NCI-H2081 (cell line): ENCODE measurements around the gene PCARE.
"Not testable (repeated sequence)": the region's sequence is repeated elsewhere in the genome, so short reads cannot be mapped to it uniquely, and the experiment has no call there.

ENCODE experiments used
- DNase-seq, 2 experiments: peaks; one replicate each; lab custom pipeline; 2025; lab: John Stamatoyannopoulos, UW

PCARE gene

DNA sequence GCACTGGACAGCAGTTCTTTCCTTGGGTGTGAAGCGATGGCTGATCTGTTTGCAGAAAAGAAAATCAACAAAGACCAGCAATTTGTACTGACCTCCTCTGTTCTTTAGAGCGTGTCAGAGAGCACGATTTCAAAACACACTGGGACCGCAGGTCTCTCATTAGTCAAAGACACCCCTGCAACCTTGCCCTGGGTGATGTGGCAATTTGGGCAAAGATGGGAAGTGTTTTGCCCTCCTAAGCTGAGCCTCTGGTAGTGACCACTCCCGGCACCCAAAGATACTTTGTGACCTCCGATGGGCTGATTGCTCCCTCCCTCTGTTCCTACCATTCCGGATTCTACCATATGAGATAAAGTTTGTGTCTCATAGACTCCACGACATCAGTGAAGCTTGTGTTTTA, 22.6 kb upstream of the PCARE start:
- DNase-seq = no peak

DNA sequence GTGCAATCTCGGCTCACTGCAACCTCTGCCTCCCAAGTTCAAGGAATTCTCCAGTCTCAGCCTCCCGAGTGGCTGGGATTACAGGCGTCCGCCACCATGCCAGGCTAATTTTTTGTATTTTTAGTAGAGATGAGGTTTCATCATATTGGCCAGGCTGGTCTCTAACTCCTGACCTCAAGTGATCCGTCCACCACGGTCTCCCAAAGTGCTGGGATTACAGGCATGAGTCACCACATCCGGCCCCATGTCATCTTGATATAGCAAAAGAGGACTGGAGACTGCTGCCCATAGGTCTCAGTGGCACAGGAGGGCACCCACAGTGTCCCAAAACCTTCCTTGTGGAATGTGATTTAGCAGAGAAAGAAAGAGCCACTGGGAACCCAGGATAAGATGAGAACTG, 16.0 kb upstream of the PCARE start:
- DNase-seq = not testable (repeated sequence)

DNA sequence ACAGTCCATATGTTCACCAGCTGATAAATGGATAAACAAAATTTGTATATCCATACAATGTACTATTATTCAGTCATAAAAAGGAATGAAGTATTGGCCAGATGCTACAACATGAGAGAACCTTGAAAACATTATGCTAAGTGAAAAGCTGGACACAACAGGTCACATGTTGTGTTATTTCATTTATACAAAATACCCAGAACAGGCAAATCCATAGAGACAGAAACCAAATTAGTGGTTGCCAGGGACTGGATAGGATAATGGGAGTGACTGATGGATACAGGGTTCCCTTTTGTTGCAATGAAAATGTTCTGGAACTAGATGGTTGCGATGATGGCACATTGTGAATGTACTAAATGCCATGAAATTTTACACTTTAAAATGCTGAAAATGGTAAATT, 10.2 kb upstream of the PCARE start:
- no peak for DNase-seq

DNA sequence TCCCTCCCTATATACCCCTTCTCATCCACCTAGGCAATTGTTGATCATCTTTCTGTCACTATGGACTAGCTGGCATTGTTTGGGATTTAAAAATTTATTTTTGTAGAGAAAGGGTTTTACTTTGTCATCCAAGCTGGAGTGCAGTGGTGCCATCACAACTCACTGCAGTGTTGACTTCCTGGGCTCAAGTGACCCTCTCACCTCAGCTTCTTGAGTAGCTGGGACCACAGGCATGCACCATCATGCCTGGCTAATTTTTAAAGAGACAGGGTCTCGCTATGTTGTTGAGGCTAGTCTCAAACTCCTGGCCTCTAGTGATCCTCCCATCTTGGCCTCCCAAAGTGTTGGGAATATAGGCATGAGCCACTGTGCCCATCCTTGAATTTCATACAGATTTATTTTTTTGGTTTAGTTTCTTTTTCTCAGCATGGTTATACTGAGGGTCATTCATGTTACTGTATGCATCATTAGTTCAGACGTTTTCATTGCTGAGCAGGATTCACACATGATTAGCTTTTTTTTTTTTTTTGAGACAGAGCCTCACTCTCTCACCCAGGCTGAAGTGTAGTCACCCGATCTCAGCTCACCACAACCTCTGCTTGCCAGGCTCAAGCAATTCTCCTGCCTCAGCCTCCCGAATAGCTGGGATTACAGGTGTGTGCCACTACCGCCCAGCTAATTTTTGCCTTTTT, 8.6 kb upstream of the PCARE start:
- no peak for DNase-seq

DNA sequence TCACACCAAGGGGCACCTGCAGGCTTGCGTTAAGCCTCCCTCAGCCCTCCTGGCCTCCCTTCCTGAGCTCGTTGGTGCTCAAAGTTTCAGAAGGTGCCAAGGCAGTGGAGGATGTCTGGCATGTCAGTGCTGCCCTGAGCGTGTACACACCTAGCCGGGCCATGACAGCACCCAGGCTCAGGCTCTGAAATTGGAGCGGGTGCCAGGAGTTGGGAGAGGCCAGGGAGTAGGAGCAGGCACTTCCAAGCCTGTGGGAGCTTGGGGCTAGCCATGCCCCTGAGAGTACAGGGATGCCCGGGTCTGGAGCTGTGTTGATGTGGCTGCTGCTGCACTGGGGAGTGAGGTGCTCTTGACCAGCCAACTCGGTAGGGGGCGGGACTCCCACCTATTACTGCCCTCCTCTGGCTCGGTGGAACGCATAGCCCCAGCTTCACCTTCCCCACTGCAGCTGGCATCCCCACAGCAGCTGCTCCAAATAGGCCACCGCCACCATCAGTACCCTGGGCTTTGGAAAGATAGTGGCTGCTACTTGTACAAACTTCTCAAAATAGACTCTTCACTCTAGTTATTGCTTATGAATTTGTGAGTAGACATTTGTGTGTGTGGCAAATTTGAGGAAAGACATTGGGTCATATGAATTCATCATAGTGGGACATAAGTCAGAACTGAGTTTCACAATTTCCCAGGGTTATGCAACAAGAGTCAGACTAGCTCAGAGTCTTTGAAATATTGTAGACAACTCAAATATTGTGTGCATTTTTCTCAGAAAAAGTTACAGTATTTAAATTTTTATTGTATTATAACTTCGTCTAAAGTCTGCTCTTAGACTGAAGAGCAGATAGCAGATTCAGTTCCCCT, 6.8 kb upstream of the PCARE start:
- no peak for DNase-seq

DNA sequence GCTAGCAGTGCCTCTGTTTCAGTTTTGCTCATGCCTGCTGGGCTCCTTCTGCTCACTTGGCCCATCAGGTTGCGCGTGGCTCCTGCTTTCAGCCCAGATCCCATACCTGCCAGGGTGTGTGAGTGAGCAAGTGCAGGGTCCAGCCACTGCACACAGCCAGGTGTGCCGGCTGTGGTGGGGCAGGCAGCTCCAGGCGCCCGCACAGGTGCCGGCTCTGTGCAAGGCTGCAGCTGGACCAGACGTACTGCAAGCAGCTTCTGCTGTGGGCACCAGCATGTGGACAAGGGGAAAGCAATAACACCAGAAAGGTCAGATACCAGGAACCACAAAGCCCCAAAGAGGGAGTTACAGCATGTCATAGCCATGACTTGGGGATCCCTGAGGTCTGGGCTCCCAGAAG, 5.6 kb upstream of the PCARE start:
- no peak for DNase-seq

DNA sequence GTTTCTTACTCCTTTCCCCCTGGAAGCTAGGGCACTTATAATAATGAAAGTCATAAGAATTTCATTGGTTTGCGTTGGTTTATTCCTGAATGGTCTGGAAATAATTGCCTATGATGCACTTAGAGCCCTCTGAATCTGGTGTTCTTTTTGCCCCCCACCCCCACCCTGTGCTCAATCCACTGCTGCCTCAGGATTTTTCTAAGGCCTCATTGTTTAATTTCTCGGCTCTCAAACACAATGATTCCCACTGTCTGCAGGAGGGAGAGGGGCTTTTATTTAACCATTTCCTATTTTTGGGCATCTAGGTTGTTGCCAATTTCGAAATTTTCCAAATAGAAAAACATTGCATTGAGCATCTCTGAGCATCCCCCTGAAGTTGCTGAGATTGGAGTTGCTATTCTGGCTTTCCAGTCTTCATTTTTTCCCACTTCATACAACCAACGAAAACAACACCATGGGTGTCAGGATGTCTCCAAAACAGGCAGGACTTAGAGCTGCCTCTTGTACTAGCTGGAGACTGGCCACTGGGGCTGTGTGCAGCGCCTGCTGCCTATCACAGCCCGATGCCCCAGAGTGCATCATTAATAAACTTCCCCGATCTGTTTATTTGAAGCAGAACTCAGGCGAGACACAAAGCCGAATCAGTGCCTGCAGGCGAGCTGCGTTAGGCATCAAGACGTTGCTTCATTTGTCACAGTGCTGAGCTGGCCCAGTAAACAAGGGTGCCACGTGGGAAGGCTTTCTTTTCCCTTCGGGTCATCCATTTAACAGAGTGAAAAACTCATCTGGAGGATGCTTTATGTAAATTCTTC, 1.8 kb upstream of the PCARE start:
- no peak for DNase-seq

DNA sequence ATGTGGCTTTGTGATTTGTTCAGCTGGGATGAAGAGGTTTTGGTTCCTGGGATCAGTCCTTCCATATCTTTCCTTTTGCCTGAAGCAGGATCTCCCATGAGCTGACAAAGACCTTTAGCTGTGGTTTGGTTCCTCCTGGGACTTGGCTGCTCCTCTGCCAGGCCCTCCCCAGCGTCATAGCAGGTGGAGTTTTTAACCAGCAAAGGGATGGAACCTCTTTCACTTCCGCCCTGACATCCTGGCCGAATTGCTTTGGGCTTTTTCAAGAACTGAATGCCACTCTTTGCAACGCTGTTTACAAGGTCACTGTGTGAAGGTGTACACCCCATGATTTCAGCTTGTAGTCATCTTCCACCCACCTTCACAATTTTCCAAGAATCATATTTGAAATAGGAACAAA, 390 bp downstream of the PCARE start:
- DNase-seq = no peak

DNA sequence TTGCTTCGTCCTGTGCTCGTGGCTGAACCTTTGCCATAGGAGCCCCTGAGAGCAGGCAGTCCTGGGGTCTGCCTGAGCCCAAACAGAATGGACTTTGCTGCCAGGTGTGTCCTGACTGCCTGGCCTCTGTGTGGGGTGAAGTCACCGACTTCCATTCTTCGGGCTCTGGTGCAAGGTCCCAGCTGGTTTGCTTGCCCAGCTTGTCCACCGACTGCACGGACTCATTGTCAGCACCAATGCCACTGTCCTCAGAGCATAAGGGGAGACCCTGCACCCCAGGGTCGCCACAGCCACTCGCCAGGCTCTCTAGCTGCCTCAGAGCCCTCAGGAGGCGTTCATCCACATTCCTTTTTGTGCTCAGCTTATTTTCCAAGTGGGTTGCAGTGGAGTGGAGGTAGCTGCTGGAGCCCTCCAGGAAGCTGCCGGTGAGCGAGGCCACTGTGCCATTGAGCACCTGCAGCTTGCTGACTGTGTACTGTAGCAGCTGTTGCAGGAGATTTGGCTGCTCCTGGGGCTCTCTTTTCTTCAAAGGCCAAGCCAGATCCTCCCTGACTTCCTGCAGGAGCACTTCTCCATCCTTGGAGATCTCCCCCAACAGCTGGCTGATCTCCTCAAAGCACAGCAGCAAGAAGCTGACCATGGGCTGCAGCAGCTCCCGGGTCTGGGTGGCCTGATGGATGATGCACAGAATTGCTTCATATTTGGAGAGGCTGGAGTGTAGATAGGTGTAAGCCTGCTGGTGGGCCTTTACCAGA, 1.2 kb downstream of the PCARE start:
- no peak for DNase-seq

DNA sequence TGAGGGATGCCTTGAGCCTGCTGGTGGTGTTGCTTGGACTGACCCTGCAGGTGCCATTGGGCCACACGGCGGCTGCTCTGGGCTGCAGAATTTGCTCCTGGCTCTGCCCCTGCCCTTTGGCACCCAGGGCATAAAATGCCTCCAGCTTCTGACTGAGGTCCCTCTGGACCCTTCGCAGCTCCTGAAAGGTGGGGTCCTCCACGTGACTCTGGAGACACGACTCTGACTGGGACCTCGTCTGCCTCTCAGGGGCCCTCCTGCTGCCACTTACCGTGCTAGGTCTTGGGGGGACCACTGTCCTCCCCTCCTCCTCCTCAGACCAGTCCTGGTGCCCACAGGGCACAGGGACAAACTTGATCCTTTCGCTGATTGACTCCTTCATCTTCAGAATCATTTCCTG, 2.1 kb downstream of the PCARE start:
- no peak for DNase-seq

DNA sequence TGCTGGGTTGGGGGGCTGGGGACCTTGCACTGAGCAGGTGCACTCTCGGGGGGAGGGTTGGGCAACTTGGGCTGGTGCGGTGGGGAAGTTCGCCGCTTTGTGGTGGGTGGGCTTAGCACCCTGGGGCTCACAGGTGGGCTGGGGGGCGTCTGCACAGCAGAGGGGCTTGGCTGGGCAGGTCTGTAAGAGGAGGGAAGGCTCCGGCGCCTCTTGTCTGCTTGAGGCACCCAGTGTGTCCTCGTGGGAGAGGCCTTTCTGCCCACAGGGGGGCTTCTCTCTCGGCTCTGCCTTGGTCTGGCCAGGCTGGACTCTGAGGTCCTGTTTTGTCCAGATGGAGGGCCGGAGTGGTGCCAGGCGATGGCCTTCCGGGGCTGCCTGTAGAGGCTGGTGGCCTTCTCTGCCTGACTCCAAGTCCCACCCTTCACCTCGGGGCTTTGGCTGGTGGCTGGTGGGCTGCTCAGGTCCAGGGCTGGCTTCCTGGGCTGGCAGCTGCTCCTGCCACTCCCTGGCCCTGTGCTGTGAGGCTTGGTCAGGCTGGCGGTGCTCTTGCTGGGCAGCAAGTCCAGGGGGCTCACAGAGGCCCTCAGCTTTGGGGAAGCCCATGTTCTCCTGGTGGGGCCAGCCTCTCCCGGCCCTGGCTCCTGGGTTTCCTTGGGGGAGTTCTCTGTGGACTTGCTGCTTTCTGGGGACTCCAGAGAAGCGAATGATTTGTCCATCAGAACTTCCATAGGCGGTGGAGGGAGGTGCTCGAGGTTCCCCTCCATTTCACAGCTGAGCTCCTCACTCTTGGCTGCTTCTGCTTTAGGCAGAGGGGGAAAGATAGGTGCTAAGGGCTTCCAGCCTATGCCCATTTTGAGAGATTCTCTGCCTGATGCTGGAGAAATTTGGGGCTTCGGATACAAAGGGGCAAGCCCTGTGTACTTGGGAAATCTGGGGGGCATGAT, 3.0 kb downstream of the PCARE start:
- DNase-seq = no peak

DNA sequence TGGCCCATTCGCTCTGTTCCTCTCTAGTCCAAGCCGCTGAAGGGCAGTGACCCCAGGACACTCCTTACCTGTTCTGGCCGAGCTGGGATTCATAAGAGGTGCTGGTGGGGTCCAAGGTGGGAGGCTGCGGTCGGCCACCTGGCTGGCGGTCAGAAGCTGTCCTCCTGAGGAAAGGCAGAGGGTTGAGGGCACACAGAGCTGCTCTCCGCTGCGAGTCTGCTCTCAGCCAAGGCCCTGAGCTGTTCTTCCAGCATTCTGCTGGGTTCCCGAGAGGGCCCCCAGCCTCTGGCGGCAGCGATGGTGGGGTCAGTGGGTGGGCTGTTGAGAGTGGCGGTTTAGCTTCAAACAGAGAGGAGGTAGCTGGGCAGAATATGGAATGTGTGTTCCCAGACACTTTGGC, 3.8 kb downstream of the PCARE start:
- DNase-seq = no peak

DNA sequence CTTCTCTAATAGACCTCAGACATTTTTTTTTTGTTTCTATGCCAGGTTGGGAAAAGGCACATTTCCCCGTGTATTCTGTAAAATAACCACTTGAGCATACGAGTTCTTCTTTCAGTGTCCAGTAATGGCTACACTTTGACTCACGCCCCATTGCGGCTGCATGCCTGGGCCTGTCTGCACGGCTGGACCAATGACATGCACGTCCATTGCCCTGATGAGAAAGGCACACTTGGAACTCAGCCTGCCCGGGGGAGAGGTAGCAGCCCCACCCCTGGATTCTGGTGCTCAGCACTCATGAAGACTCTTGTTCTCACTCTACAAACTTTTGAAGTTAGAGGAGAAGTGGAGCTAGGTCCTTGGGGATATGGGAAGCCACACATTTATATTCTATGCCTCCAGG, 5.8 kb downstream of the PCARE start:
- DNase-seq = no peak

DNA sequence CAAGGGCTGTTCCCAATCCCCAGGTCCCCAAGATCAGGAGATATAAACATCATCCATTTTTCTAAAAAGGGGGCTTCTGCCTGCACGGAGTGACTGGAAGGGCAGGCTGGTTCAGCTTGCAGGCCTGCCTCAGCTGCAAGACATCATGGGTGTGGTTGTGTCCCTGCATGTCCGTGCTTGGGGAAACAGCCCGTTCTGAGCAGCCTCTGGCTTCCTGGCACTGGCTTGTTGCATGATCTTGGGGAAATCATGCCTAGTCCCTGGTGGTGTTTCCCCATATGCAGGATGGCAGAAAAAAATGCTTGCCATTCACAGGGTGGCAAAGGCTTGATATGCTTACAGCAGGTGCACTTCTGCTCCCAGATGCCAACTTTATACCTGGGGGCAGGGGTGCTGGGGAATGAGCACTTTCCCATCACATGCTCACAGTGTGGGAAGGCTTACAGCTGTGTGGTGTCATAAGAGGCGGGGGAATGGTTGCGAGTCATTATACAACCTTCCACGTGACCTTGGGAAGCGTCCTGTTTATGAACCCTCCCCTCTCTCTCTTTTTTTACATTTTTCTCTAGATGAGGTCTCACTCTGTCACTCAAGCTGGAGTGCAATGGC, 7.2 kb downstream of the PCARE start:
- DNase-seq = no peak

DNA sequence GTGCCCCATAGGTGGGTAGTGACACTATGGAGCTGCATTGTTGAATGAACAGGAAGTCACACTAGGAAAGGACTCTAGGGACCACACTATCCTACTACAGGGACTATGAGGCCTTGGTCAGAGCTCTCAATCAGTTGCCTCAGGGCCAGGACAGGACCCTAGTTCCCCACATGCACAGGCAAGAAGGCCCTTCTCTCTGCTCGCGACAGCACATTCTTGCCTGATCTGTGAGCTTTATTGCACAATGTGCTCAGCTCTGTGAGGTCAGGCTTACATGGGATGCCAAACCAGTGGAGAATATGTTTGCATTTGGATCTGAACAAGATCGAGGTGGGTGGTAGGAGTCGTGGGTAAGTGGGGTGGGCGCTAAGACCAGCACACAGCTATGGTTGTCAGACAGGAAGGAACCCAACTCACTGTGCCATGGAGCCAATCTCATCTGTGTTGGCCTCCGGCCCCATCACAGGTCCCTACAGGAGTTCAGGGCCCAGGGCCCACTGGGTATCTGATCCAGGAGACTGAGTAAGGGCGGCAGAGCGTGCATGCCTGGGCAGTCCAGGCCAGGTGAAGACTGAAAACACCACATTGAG, 8.0 kb downstream of the PCARE start:
- no peak for DNase-seq

DNA sequence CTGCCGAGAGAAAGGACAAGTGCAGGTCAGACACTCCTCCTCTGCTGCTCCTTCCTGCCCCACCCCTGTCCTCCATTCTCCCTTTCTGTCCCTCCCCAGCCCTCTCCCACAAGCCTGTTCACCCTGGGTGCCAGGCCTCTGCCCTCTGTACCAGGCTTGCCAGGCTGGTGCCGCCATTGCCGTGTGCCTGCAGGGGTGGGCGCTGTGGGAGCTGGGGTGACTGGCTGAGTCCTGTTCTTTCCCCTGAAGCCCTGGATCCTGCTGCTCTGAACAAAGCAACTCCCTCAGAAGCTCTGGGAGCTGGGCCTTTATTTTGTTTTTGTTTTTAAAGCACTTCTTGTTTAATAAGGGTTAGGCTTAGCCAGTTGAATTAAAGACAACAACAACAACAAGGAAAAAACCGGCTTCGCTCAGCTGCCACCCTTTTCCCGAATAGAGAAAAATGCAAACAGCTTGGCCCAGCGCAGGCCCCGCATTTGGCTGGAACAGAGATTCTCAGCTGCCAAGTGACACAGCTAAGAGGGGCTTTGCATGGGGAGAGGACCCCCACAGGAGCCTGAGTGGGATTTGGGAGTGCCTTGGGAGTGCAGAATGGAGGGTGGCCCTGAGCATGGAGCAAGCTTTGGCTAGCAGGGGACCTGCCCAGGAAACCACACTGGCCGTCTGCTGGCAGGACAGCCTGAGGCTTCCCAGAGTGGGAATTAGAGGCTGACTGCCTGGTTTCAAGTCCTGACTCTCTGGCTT, 9.1 kb downstream of the PCARE start:
- no peak for DNase-seq

DNA sequence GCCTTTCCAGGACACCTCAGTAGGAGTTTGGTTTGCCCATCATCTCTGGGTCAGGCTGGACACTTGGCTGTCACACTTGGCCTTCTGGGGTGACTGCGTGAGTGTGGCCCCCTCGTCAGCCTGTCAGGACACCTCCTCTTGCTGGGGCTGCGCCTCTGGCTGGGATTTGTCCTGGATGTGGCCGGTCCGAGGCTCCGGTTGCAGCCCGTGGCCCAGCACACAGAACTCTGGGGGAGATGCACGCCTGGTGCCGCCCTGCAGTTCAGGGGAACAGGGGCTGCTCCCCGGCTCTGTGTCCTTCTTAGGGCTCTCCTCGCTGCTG, 9.6 kb downstream of the PCARE start:
- DNase-seq = no peak

DNA sequence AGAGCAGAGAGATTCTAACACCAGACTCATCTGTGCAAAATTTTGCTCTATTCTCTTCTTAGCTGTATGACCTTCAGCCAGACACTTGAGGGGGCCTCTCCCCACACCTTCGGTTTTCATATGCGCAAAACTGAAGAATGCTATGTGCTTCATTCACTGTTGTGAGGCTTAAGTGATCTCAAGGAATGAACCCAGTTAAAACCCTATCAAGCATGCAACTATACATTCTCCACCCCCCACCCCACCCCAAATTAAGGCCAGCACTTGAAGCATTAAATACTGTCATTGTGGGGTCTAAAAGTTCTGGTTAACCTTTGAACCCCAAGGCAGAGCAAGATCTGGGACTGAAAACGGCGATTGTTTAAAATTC, 10.0 kb downstream of the PCARE start:
- no peak for DNase-seq

DNA sequence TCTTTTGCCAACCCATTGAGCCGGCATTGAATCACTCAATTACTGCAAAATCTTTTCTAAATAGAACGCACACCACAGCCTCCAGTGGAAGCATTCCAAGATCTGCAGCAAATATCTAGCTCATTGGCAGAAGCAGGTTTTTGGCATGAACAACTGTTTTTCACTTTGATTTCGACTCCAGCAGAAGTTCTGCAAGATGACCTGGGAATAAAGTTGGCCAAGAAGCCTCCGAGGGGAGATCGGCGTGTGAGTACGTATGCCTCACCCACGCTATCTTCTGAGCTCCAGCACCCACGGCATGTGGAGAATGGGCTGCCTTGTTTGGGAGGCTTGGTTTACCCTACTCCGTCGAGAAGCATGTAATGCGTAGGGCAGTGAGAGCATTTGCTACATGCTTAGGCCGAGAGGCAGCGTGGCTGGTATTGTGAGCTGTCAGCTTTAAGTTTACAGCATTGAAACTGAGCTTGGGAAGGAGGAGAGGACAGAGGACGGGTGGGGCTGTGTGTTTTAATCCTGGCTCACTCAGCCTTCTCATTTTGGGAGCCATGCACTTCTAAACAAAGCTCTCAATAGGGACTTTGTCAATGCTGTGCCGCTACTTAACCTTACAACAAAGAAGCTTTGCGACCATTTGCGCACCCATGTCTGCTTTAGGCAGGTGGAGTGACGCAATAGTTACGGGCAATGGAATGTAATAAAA, 10.5 kb downstream of the PCARE start:
- no peak for DNase-seq
